Testis (tissue), 3 donors: ENCODE measurements around the gene HSPH1. TPM values are rescaled to one million over a fixed set of nuclear protein-coding genes. Genes with fewer than 3 reads are reported as not detected.

Source experiments
- DNase-seq: peaks from one replicate; pipeline ENCODE4 v3.0.0-alpha.2; 2019
- H3K27ac ChIP-seq, 2 donors: fragments of 200-600 bp; sonication (generic); one replicate each; pipeline ENCODE4 v1.5.1; 2019
- H3K27me3 ChIP-seq: fragments of 200-600 bp; sonication (generic); one replicate; pipeline ENCODE4 v1.5.1; 2019
- H3K36me3 ChIP-seq: fragments of 200-600 bp; sonication (generic); one replicate; pipeline ENCODE4 v1.5.1; 2017; ENCODE audit warnings: low read depth; ENCODE audit errors: missing control alignments
- H3K4me1 ChIP-seq: fragments of 200-600 bp; sonication (generic); one replicate; pipeline ENCODE4 v1.5.1; 2019
- H3K4me3 ChIP-seq, 2 donors: fragments of 200-600 bp; sonication (generic); one replicate each; pipeline ENCODE4 v1.5.1; 2017 to 2019
- H3K9me3 ChIP-seq: fragments of 200-600 bp; sonication (generic); one replicate; pipeline ENCODE4 v1.5.1; 2017
- CTCF ChIP-seq, 3 experiments: fragments of 450-650 bp in 2 of 3; fragments of 200-600 bp in 1 of 3; sonication (generic) in 1 of 3; IDR thresholded peaks; one replicate each; pipeline ENCODE4 v1.5.1; 2016 to 2019; ENCODE audit warnings: antibody characterized with exemption in 3 of 3, mild to moderate bottlenecking in 2 of 3, moderate library complexity in 1 of 3
- POLR2A ChIP-seq: fragments of 450-650 bp; IDR thresholded peaks from one replicate; pipeline ENCODE4 v1.6.1; 2017; ENCODE audit warnings: antibody characterized with exemption, mild to moderate bottlenecking, moderate library complexity
- WGBS, 2 donors: methylation state at CpG; one replicate each; pipeline ENCODE4 v1.1.5; 2018; 5-methylcytosine and 5-hydroxymethylcytosine counted together
- intact Hi-C: fragments of 100-400 bp; cut with DNase I; formaldehyde crosslinking; loops from one replicate; pipeline ENCODE4 v1.15.1; 2023; ENCODE audit warnings: low total_unique reads
- polyA plus RNA-seq: library from polyadenylated mRNA; stranded (reverse); fragments of 350-450 nt; fragmentation: Illumina TruSeq; extraction: RNeasy Lipid Tissue Mini Kit (QIAGEN cat#74804); gene quantifications from one replicate; pipeline ENCODE4 v1.2.3, GENCODE V29; 2014; ENCODE audit warnings: low read depth, low replicate concordance; ENCODE audit not compliant: insufficient read depth
- total RNA-seq, 2 donors: library from RNA; depleted of rRNA; stranded (reverse); fragments of >200 nt; gene quantifications; one replicate each; pipeline ENCODE4 v1.2.3, GENCODE V29; 2016

Gene HSPH1
- total and polyA plus RNA-seq, 3 donors from 2014 or later: 103 to 116 (median 105) TPM

DNA sequence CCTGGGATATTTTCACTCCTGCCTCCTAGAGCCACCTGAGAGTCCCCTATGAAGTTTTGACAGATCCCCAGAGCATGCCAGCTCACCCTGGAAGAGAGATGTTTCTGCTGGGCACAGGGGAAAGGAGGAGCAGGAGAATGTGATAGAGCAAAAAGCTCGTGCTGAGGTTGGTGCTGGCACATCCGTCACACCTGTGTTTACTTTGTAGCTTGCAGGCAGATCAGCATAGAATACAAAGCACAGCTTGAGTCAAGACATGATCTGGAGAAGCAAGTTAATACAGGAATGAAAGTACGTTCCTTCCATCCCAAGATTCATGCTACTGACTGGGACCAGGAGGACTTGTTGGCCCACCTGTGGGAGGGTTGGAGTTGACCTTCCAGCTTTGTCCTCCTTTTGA, 46.1 kb downstream of the HSPH1 start:
- intact Hi-C loops: no loop called here
- WGBS, 2 donors: 88 to 92% methylated on average over 3 of the region's 3 CpGs
- Histone ChIP-seq H3K4me1 (no peaks in the 10 kb centered on the region), H3K36me3 (no peaks in the 10 kb centered on the region), H3K27me3 (no peaks in the 10 kb centered on the region), H3K27ac (no peak overlapping the region), H3K4me3 (no peak overlapping the region), H3K9me3 (no peaks in the 10 kb centered on the region)
- DNase-seq: no peak
- no peak for TF ChIP-seq POLR2A
- TF ChIP-seq CTCF (IDR thresholded peaks at IDR 0.05): no peak

- no peak for DNase-seq
- no peaks in the 10 kb centered on the region for H3K4me1 ChIP-seq
- intact Hi-C loops: no loop called here
- no peak overlapping the region for H3K4me3 ChIP-seq
- TF ChIP-seq POLR2A: no peak
- no peak for TF ChIP-seq CTCF (IDR thresholded peaks at IDR 0.05)
- no peaks in the 10 kb centered on the region for H3K9me3 ChIP-seq
- no peak overlapping the region for H3K27ac ChIP-seq
- H3K36me3 ChIP-seq: no peaks in the 10 kb centered on the region
- H3K27me3 ChIP-seq: no peaks in the 10 kb centered on the region
- WGBS, 2 donors: 81 to 93% methylated on average over 4 of the region's 4 CpGs
Observed at GRCh38 chr13:31114641-31115040, 47.1 kb downstream of the HSPH1 start.

DNA sequence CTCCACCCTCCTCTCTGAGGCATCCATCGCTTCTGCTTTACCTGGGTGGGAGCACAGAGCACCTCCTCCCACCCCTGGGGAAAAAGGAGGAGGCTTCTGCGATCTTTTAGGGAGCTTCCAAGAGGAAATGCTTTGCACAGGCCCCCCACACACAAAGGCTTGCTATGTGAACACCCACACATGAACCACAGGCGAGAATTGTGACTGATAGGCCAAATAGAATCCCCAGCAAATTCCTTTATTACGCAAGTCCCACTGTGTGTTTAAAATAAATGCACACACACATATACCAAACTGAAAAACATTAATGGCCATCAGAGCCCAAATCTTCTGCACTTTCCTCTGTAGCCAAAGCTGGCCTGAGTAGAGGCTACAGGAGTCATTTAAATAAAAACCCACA, 50.6 kb downstream of the HSPH1 start:
- Histone ChIP-seq H3K36me3 (no peaks in the 10 kb centered on the region), H3K9me3 (no peaks in the 10 kb centered on the region), H3K27ac (no peak overlapping the region), H3K27me3 (no peaks in the 10 kb centered on the region), H3K4me1 (no peaks in the 10 kb centered on the region), H3K4me3 (no peak overlapping the region)
- DNase-seq: no peak
- TF ChIP-seq CTCF (IDR thresholded peaks at IDR 0.05) (no peak), POLR2A (no peak)
- intact Hi-C loops: no loop called here
- WGBS, 2 donors: 76 to 85% methylated on average over 4 of the region's 4 CpGs

- 72 to 83% methylated on average over 5 to 10 of the region's 10 CpGs for WGBS, 2 donors
- TF ChIP-seq POLR2A (no peak), CTCF (IDR thresholded peaks at IDR 0.05) (no peak)
- H3K27me3 ChIP-seq: no peaks in the 10 kb centered on the region
- no peaks in the 10 kb centered on the region for H3K4me1 ChIP-seq
- intact Hi-C loops: no loop called here
- DNase-seq: no peak
- no peak overlapping the region for H3K4me3 ChIP-seq
- no peaks in the 10 kb centered on the region for H3K9me3 ChIP-seq
- H3K36me3 ChIP-seq: no peaks in the 10 kb centered on the region
- no peak overlapping the region for H3K27ac ChIP-seq
Observed at GRCh38 chr13:31110617-31111016, 51.1 kb downstream of the HSPH1 start.

DNA sequence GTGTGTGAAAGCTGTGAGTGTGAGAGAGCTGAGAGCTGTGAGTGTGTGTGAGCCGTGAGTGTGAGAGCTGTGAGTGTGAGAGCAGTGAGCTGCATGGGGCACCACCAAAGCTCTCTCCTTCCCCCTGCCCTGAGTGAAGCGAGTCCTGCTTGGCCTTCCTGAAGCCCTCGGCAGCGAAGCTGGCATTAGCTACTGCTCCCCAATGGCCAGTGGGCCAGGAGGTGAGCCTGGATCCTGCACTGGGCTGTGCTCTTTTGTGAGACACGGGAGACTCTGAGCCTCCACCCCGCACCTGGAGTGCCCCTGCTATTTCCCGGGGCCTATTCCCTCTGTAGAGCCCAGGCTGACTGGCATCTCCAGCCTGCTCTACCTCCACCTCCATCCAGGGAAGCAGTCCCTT, 51.5 kb downstream of the HSPH1 start:
- no peaks in the 10 kb centered on the region for H3K9me3 ChIP-seq
- no peak overlapping the region for H3K4me3 ChIP-seq
- H3K27ac ChIP-seq: no peak overlapping the region
- 84 to 95% methylated on average over 6 to 7 of the region's 7 CpGs for WGBS, 2 donors
- H3K36me3 ChIP-seq: no peaks in the 10 kb centered on the region
- DNase-seq: no peak
- no peaks in the 10 kb centered on the region for H3K4me1 ChIP-seq
- no peaks in the 10 kb centered on the region for H3K27me3 ChIP-seq
- intact Hi-C loops: no loop called here
- TF ChIP-seq POLR2A (no peak), CTCF (IDR thresholded peaks at IDR 0.05) (no peak)
